HEK293 (cell line): ENCODE data around the gene FUOM.

Source experiments
- CTCF ChIA-PET: fragments of 350-600 bp; formaldehyde crosslinking; extraction: SDS; loops from one replicate; lab custom pipeline; 2021; ENCODE audit warnings: antibody characterized with exemption; lab: Yijun Ruan, JAX
- POLR2A ChIA-PET: fragments of 300-600 bp; formaldehyde crosslinking; extraction: SDS; loops from one replicate; lab custom pipeline; 2020; ENCODE audit warnings: antibody characterized with exemption, inconsistent platforms; lab: Yijun Ruan, JAX
- H3K27ac ChIP-seq: fragments of 200-500 bp; sonication (Bioruptor generic); 2 replicates; pipeline ENCODE4 v1.5.1; 2014; ENCODE audit warnings: low read depth, low read length, control low read depth, inconsistent platforms; ENCODE audit errors: extremely low read depth
- H3K36me3 ChIP-seq, 2 experiments: fragments of 200-500 bp in 1 of 2; sonication (Bioruptor generic) in 1 of 2; 1 replicate in 1 of 2; 2 replicates in 1 of 2; pipeline ENCODE4 v1.5.1; 2014 to 2017; ENCODE audit warnings: inconsistent platforms in 2 of 2, low read length in 2 of 2; ENCODE audit not compliant: control insufficient read depth in 2 of 2, insufficient read depth in 1 of 2
- H3K4me1 ChIP-seq: fragments of 200-500 bp; sonication (Bioruptor generic); 2 replicates; pipeline ENCODE4 v1.5.1; 2014; ENCODE audit warnings: mild to moderate bottlenecking, low read length, inconsistent platforms; ENCODE audit not compliant: control insufficient read depth, insufficient read depth
- H3K4me3 ChIP-seq: 2 replicates; pipeline ENCODE4 v1.5.1; 2011; ENCODE audit warnings: low read depth, mild to moderate bottlenecking, control low read depth, low read length, moderate library complexity
- H3K9me3 ChIP-seq: fragments of 200-500 bp; sonication (Bioruptor generic); 2 replicates; pipeline ENCODE4 v1.5.1; 2014; ENCODE audit warnings: low read depth, low read length, inconsistent platforms; ENCODE audit not compliant: control insufficient read depth, insufficient read depth
- ZIC2 ChIP-seq: fragments of 450-650 bp; formaldehyde crosslinking; IDR thresholded peaks from 2 replicates; pipeline ENCODE4 v1.5.1; 2016; ENCODE audit warnings: missing biosample characterization, missing genetic modification characterization
- ZNF302 ChIP-seq: fragments of 450-650 bp; formaldehyde crosslinking; IDR thresholded peaks from 2 replicates; pipeline ENCODE4 v1.5.1; 2016; ENCODE audit warnings: missing biosample characterization, missing genetic modification characterization, low read depth
- ZNF37A ChIP-seq: fragments of 450-650 bp; IDR thresholded peaks from 2 replicates; pipeline ENCODE4 v1.5.1; 2018; ENCODE audit warnings: missing biosample characterization, missing genetic modification characterization
- ZNF555 ChIP-seq: fragments of 450-650 bp; formaldehyde crosslinking; conservative IDR thresholded peaks from 2 replicates; pipeline ENCODE4 v1.5.1; 2017; ENCODE audit warnings: missing biosample characterization, mild to moderate bottlenecking, missing genetic modification characterization, inconsistent platforms
- ZNF843 ChIP-seq: fragments of 450-650 bp; formaldehyde crosslinking; IDR thresholded peaks from 2 replicates; pipeline ENCODE4 v1.5.1; 2016; ENCODE audit warnings: missing biosample characterization, missing genetic modification characterization
- TF ChIP-seq, protein P1 (sequence below): fragments of 450-650 bp; formaldehyde crosslinking; IDR thresholded peaks from 2 replicates; pipeline ENCODE4 v1.5.1; 2016; ENCODE audit warnings: missing biosample characterization, missing genetic modification characterization, low read depth
- TF ChIP-seq, protein P2 (sequence below): fragments of 450-650 bp; formaldehyde crosslinking; IDR thresholded peaks from 2 replicates; pipeline ENCODE4 v1.5.1; 2016; ENCODE audit warnings: missing biosample characterization, missing genetic modification characterization, borderline replicate concordance
- TF ChIP-seq, protein P3 (sequence below): fragments of 450-650 bp; formaldehyde crosslinking; conservative IDR thresholded peaks from 2 replicates; pipeline ENCODE4 v1.5.1; 2016; ENCODE audit warnings: low read depth, missing biosample characterization, missing genetic modification characterization
- TF ChIP-seq, protein P4 (sequence below): fragments of 450-650 bp; formaldehyde crosslinking; IDR thresholded peaks from 2 replicates; pipeline ENCODE4 v1.5.1; 2017; ENCODE audit warnings: missing biosample characterization, missing genetic modification characterization
- TF ChIP-seq, protein P5 (sequence below): fragments of 450-650 bp; formaldehyde crosslinking; IDR thresholded peaks from 2 replicates; pipeline ENCODE4 v1.5.1; 2017; ENCODE audit warnings: missing biosample characterization, missing genetic modification characterization
- TF ChIP-seq, protein P6 (sequence below): fragments of 450-650 bp; formaldehyde crosslinking; IDR thresholded peaks from 2 replicates; pipeline ENCODE4 v1.5.1; 2016; ENCODE audit warnings: missing biosample characterization, missing genetic modification characterization, low read depth

Gene FUOM

DNA sequence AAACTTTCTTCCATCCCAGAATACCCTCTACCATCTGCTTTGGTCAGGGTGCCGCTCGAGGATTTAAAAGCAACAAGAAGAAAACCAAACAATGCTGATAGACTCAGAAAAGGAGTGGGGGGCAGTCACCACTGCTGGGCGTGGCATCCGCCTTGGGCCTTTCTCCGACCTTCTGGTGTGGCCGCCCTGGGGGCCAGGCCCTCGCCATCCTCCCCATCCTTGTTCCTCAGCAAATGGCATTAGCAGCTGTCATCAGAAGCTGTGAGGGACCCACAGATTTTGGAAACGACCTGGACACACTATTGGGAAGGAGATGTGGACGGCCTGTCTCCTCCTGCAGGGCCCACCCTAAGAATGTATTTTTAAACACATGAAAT is 45.1 kb downstream of the FUOM start (continued):
- TF ChIP-seq, protein P1, sequence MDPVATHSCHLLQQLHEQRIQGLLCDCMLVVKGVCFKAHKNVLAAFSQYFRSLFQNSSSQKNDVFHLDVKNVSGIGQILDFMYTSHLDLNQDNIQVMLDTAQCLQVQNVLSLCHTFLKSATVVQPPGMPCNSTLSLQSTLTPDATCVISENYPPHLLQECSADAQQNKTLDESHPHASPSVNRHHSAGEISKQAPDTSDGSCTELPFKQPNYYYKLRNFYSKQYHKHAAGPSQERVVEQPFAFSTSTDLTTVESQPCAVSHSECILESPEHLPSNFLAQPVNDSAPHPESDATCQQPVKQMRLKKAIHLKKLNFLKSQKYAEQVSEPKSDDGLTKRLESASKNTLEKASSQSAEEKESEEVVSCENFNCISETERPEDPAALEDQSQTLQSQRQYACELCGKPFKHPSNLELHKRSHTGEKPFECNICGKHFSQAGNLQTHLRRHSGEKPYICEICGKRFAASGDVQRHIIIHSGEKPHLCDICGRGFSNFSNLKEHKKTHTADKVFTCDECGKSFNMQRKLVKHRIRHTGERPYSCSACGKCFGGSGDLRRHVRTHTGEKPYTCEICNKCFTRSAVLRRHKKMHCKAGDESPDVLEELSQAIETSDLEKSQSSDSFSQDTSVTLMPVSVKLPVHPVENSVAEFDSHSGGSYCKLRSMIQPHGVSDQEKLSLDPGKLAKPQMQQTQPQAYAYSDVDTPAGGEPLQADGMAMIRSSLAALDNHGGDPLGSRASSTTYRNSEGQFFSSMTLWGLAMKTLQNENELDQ (tag by site-specific recombination), result no peak
- TF ChIP-seq ZNF37A (no peak), ZNF843 (tag by site-specific recombination) (no peak), ZNF555 (no peak)
- TF ChIP-seq, protein P2, sequence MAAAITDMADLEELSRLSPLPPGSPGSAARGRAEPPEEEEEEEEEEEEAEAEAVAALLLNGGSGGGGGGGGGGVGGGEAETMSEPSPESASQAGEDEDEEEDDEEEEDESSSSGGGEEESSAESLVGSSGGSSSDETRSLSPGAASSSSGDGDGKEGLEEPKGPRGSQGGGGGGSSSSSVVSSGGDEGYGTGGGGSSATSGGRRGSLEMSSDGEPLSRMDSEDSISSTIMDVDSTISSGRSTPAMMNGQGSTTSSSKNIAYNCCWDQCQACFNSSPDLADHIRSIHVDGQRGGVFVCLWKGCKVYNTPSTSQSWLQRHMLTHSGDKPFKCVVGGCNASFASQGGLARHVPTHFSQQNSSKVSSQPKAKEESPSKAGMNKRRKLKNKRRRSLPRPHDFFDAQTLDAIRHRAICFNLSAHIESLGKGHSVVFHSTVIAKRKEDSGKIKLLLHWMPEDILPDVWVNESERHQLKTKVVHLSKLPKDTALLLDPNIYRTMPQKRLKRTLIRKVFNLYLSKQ (tag by site-specific recombination), result no peak
- TF ChIP-seq, protein P3, sequence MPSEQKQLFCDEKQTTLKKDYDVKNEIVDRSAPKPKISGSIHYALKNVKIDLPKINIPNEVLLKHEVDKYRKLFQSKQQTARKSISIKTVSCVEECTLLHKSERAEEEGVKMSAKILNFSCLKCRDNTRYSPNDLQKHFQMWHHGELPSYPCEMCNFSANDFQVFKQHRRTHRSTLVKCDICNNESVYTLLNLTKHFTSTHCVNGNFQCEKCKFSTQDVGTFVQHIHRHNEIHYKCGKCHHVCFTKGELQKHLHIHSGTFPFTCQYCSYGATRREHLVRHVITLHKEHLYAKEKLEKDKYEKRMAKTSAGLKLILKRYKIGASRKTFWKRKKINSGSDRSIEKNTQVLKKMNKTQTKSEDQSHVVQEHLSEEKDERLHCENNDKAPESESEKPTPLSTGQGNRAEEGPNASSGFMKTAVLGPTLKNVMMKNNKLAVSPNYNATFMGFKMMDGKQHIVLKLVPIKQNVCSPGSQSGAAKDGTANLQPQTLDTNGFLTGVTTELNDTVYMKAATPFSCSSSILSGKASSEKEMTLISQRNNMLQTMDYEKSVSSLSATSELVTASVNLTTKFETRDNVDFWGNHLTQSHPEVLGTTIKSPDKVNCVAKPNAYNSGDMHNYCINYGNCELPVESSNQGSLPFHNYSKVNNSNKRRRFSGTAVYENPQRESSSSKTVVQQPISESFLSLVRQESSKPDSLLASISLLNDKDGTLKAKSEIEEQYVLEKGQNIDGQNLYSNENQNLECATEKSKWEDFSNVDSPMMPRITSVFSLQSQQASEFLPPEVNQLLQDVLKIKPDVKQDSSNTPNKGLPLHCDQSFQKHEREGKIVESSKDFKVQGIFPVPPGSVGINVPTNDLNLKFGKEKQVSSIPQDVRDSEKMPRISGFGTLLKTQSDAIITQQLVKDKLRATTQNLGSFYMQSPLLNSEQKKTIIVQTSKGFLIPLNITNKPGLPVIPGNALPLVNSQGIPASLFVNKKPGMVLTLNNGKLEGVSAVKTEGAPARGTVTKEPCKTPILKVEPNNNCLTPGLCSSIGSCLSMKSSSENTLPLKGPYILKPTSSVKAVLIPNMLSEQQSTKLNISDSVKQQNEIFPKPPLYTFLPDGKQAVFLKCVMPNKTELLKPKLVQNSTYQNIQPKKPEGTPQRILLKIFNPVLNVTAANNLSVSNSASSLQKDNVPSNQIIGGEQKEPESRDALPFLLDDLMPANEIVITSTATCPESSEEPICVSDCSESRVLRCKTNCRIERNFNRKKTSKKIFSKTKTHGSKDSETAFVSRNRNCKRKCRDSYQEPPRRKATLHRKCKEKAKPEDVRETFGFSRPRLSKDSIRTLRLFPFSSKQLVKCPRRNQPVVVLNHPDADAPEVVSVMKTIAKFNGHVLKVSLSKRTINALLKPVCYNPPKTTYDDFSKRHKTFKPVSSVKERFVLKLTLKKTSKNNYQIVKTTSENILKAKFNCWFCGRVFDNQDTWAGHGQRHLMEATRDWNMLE, result no peak
- TF ChIP-seq, protein P4, sequence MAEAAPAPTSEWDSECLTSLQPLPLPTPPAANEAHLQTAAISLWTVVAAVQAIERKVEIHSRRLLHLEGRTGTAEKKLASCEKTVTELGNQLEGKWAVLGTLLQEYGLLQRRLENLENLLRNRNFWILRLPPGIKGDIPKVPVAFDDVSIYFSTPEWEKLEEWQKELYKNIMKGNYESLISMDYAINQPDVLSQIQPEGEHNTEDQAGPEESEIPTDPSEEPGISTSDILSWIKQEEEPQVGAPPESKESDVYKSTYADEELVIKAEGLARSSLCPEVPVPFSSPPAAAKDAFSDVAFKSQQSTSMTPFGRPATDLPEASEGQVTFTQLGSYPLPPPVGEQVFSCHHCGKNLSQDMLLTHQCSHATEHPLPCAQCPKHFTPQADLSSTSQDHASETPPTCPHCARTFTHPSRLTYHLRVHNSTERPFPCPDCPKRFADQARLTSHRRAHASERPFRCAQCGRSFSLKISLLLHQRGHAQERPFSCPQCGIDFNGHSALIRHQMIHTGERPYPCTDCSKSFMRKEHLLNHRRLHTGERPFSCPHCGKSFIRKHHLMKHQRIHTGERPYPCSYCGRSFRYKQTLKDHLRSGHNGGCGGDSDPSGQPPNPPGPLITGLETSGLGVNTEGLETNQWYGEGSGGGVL (tag by site-specific recombination), result no peak

DNA sequence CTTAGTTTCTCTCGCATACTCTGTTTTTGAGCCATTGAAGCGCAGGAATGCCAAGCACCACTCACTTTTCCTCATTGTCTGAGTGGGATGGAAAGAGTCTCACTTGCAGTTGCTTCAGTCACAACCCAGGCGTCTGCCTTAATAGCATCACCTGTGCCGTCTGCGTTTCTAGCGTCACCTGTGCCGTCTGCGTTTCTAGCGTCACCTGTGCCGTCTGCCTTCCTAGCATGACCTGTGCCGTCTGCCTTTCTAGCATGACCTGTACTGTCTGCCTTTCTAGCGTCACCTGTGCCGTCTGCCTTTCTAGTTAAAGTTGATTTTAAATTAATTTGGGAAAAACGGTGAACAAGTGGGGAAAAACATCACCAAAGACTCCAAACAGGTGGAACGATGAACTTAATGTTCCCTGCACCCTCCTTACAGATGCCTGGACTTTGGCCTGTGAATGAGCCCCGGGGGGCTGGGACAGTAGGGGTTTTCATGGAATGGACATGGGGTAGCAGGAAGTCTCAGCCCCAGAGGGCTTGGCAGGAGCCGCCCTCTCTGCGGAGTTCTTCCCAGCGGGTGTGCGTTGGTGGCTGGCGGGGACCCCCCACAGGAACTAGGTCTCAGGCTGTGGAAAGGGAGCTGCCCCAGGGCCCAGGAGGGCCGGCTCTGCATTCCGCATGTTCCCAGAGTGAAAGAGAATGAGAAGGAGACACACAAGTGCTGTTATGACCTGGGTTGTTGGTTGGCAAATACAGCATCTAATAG is 45.6 kb downstream of the FUOM start:
- CTCF ChIA-PET, result interaction anchor here (1.2 kb wide), 1 partner anchor 17 kb away, joined by 3 read pairs; no protein-coding TSS in a partner anchor
- POLR2A ChIA-PET, result no interaction called here

More for the DNA sequence above, 45.6 kb downstream of the FUOM start:
- Histone ChIP-seq H3K36me3 (peaks cover 7 to 40% of the 10 kb centered on the region in 2 experiments; a peak in 2 of 3 replicates), H3K9me3 (no peaks in the 10 kb centered on the region), H3K4me3 (no peak overlapping the region), H3K4me1 (no peaks in the 10 kb centered on the region), H3K27ac (no peak overlapping the region)
- TF ChIP-seq ZNF302 (tag by site-specific recombination) (no peak), ZIC2 (tag by site-specific recombination) (peak; percentile 70)
- TF ChIP-seq, protein P5, sequence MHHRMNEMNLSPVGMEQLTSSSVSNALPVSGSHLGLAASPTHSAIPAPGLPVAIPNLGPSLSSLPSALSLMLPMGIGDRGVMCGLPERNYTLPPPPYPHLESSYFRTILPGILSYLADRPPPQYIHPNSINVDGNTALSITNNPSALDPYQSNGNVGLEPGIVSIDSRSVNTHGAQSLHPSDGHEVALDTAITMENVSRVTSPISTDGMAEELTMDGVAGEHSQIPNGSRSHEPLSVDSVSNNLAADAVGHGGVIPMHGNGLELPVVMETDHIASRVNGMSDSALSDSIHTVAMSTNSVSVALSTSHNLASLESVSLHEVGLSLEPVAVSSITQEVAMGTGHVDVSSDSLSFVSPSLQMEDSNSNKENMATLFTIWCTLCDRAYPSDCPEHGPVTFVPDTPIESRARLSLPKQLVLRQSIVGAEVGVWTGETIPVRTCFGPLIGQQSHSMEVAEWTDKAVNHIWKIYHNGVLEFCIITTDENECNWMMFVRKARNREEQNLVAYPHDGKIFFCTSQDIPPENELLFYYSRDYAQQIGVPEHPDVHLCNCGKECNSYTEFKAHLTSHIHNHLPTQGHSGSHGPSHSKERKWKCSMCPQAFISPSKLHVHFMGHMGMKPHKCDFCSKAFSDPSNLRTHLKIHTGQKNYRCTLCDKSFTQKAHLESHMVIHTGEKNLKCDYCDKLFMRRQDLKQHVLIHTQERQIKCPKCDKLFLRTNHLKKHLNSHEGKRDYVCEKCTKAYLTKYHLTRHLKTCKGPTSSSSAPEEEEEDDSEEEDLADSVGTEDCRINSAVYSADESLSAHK, result no peak
- TF ChIP-seq, protein P6, sequence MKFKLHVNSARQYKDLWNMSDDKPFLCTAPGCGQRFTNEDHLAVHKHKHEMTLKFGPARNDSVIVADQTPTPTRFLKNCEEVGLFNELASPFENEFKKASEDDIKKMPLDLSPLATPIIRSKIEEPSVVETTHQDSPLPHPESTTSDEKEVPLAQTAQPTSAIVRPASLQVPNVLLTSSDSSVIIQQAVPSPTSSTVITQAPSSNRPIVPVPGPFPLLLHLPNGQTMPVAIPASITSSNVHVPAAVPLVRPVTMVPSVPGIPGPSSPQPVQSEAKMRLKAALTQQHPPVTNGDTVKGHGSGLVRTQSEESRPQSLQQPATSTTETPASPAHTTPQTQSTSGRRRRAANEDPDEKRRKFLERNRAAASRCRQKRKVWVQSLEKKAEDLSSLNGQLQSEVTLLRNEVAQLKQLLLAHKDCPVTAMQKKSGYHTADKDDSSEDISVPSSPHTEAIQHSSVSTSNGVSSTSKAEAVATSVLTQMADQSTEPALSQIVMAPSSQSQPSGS (tag by site-specific recombination), result no peak
